Loucy (cell line): ENCODE measurements around the gene DPF3.

ENCODE experiments used
- H2AFZ ChIP-seq: fragments of 200-600 bp; sonication (generic); 2 replicates; pipeline ENCODE4 v1.6.0; 2016; ENCODE audit warnings: antibody characterized with exemption, mild to moderate bottlenecking, low read length, moderate library complexity
- H3F3A ChIP-seq: fragments of 200-600 bp; 2 replicates; pipeline ENCODE4 v1.6.0; 2016; ENCODE audit warnings: antibody characterized with exemption, low read depth, mild to moderate bottlenecking
- H3K27me3 ChIP-seq: fragments of 200-600 bp; sonication (generic); 2 replicates; pipeline ENCODE4 v1.6.1; 2014; ENCODE audit warnings: low read length, mild to moderate bottlenecking; ENCODE audit not compliant: insufficient read depth, poor library complexity, severe bottlenecking
- H3K36me3 ChIP-seq: fragments of 200-600 bp; sonication (generic); 2 replicates; pipeline ENCODE4 v1.6.1; 2016; ENCODE audit warnings: low read length; ENCODE audit not compliant: insufficient read depth
- H3K4me1 ChIP-seq: fragments of 200-600 bp; sonication (generic); 2 replicates; pipeline ENCODE4 v1.5.1; 2014; ENCODE audit warnings: low read length, mild to moderate bottlenecking; ENCODE audit not compliant: insufficient read depth, poor library complexity, severe bottlenecking
- H3K4me2 ChIP-seq: fragments of 200-600 bp; sonication (generic); 2 replicates; pipeline ENCODE4 v1.6.0; 2014; ENCODE audit warnings: antibody characterized with exemption, low read length, low read depth, mild to moderate bottlenecking; ENCODE audit not compliant: poor library complexity, severe bottlenecking
- H3K4me3 ChIP-seq: fragments of 200-600 bp; sonication (generic); 2 replicates; pipeline ENCODE4 v1.5.1; 2014; ENCODE audit warnings: low read length, mild to moderate bottlenecking, mixed read lengths; ENCODE audit not compliant: poor library complexity, severe bottlenecking
- H3K79me2 ChIP-seq: fragments of 200-600 bp; sonication (generic); 2 replicates; pipeline ENCODE4 v1.6.1; 2014; ENCODE audit warnings: low read length; ENCODE audit not compliant: insufficient read depth
- H3K9ac ChIP-seq: fragments of 200-600 bp; sonication (generic); 2 replicates; pipeline ENCODE4 v1.6.0; 2014; ENCODE audit warnings: mild to moderate bottlenecking, low read depth, low read length, moderate library complexity; ENCODE audit not compliant: poor library complexity, severe bottlenecking
- H3K9me2 ChIP-seq: fragments of 200-600 bp; sonication (generic); replicated peaks from 2 replicates; pipeline ENCODE4 v1.6.1; 2016; ENCODE audit warnings: low read depth, low read length, mixed read lengths
- H3K9me3 ChIP-seq: fragments of 200-600 bp; sonication (generic); 2 replicates; pipeline ENCODE4 v1.6.1; 2014; ENCODE audit warnings: mild to moderate bottlenecking, antibody characterized with exemption, low read length, low read depth; ENCODE audit not compliant: insufficient read depth
- H4K20me1 ChIP-seq: fragments of 200-600 bp; sonication (generic); 2 replicates; pipeline ENCODE4 v1.6.0; 2014; ENCODE audit warnings: antibody characterized with exemption, low read length, mild to moderate bottlenecking; ENCODE audit not compliant: insufficient read depth, poor library complexity, severe bottlenecking
- CTCF ChIP-seq: fragments of 200-600 bp; sonication (generic); conservative IDR thresholded peaks from 2 replicates; pipeline ENCODE4 v1.5.1; 2014; ENCODE audit warnings: mild to moderate bottlenecking, antibody characterized with exemption, low read length
- EZH2phosphoT487 ChIP-seq: fragments of 200-600 bp; IDR thresholded peaks from 2 replicates; pipeline ENCODE4 v1.6.1; 2018; ENCODE audit warnings: antibody characterized with exemption, mild to moderate bottlenecking, moderate library complexity, borderline replicate concordance

Gene DPF3

GRCh38 chr14:72597252-72598233 lies 296.4 kb downstream of the DPF3 start:
- TF ChIP-seq EZH2phosphoT487 (no peak), CTCF (no peak)
- peaks cover 83% of the 10 kb centered on the region for H3K4me1 ChIP-seq
- H3F3A ChIP-seq: peaks cover 7% of the 10 kb centered on the region
- no peaks in the 10 kb centered on the region for H3K9me3 ChIP-seq
- H3K27me3 ChIP-seq: no peaks in the 10 kb centered on the region
- H3K9me2 ChIP-seq: no peaks in the 10 kb centered on the region
- H3K36me3 ChIP-seq: no peaks in the 10 kb centered on the region
- no peak overlapping the region for H3K4me3 ChIP-seq
- peaks cover 5% of the 10 kb centered on the region; the same call in 1 of the 2 replicates for H3K79me2 ChIP-seq
- H3K4me2 ChIP-seq: no peak overlapping the region
- no peak overlapping the region for H2AFZ ChIP-seq
- no peak overlapping the region for H3K9ac ChIP-seq
- no peaks in the 10 kb centered on the region for H4K20me1 ChIP-seq

GRCh38 chr14:72595152-72595862 lies 298.6 kb downstream of the DPF3 start:
- Histone ChIP-seq H2AFZ (no peak overlapping the region), H3K4me2 (peak overlapping the region; percentile 34), H3K9ac (peak overlapping the region; percentile 61), H3K36me3 (no peaks in the 10 kb centered on the region), H3K27me3 (no peaks in the 10 kb centered on the region), H3K9me3 (no peaks in the 10 kb centered on the region), H3K9me2 (no peaks in the 10 kb centered on the region), H3K4me3 (peak overlapping the region; percentile 1), H4K20me1 (no peaks in the 10 kb centered on the region), H3F3A (peaks cover 16% of the 10 kb centered on the region), H3K4me1 (peaks cover 88% of the 10 kb centered on the region), H3K79me2 (peaks cover 13% of the 10 kb centered on the region; the same call in 1 of the 2 replicates)
- no peak for TF ChIP-seq CTCF
- no peak for TF ChIP-seq EZH2phosphoT487

- Histone ChIP-seq H3K9me2 (no peaks in the 10 kb centered on the region), H3K9ac (peak overlapping the region; percentile 69), H3K79me2 (peaks cover 13% of the 10 kb centered on the region; the same call in 1 of the 2 replicates), H3K36me3 (no peaks in the 10 kb centered on the region), H3K4me2 (peak overlapping the region; percentile 66), H2AFZ (no peak overlapping the region), H4K20me1 (no peaks in the 10 kb centered on the region), H3F3A (peaks cover 26% of the 10 kb centered on the region), H3K27me3 (no peaks in the 10 kb centered on the region), H3K4me1 (peaks cover 89% of the 10 kb centered on the region), H3K9me3 (no peaks in the 10 kb centered on the region), H3K4me3 (peak overlapping the region; percentile 50)
- TF ChIP-seq CTCF (no peak), EZH2phosphoT487 (peak; percentile 96)
These were observed 299.6 kb downstream of the DPF3 start for GRCh38 chr14:72594099-72594901.
